ENCODE results near the gene SCUBE2. TPM values are rescaled to one million over a fixed set of nuclear protein-coding genes. Genes with fewer than 3 reads are reported as not detected.

Gene SCUBE2
- polyA plus RNA-seq, 2 of the 4 experiments (the other 2 are of a cell fraction), result 0.49 to 0.63 TPM

- no peak overlapping the region for H3K4me3 ChIP-seq
- H3K9me3 ChIP-seq, result no peaks in the 10 kb centered on the region
- peak in 1 of 2 experiments; percentile 34; a peak in 1 of 6 replicates for ATAC-seq
- no peak for TF ChIP-seq ZFP36 (IDR thresholded peaks at IDR 0.05; ENCODE audit: borderline replicate concordance, partially characterized antibody)
- TF ChIP-seq RCOR1 (IDR thresholded peaks at IDR 0.05; ENCODE audit: low read depth, low read length), result no peak
- TF ChIP-seq BHLHE40 (IDR thresholded peaks at IDR 0.05; ENCODE audit: low read depth, low read length), result no peak
- no peak for TF ChIP-seq RNF2 (IDR thresholded peaks at IDR 0.05; ENCODE audit: borderline replicate concordance, low read depth)
- no peak for TF ChIP-seq TFCP2L1 (CRISPR knock-in tag; IDR thresholded peaks at IDR 0.05)
- TF ChIP-seq ESRRA (IDR thresholded peaks at IDR 0.05; ENCODE audit: borderline replicate concordance, low read length), result no peak
- TF ChIP-seq MYC (IDR thresholded peaks at IDR 0.05; ENCODE audit: borderline replicate concordance, low read length), result no peak
- TF ChIP-seq ELK1 (IDR thresholded peaks at IDR 0.05; ENCODE audit: low read depth, low read length), result no peak
- TF ChIP-seq RARB (CRISPR knock-in tag; IDR thresholded peaks at IDR 0.05), result no peak
- TF ChIP-seq BCL3 (IDR thresholded peaks at IDR 0.05), result no peak
- TF ChIP-seq NFE2L2 (conservative IDR thresholded peaks at IDR 0.05; ENCODE audit: low read length), result no peak
- no peak for TF ChIP-seq KDM1A (IDR thresholded peaks at IDR 0.05; ENCODE audit: low read depth)
- H3K27ac ChIP-seq, result no peak overlapping the region
- ChIA-PET CTCF (interaction anchor here (1.1 to 2.7 kb wide), 3 partner anchors 39 to 118 kb away, joined by 3 to 8 read pairs (median 4); no protein-coding TSS in a partner anchor), POLR2A (no interaction called here)
- H3K4me2 ChIP-seq, result no peak overlapping the region
- no peak for DNase-seq (ENCODE audit: low read depth in 1 of 2, low spot score in 1 of 2)
- H3K4me1 ChIP-seq, result no peaks in the 10 kb centered on the region; the same call in 2 of the 3 replicates
- WGBS (ENCODE audit: missing lambda C conversion rate), result 93% methylated on average over 5 of the region's 5 CpGs
- no peak for FAIRE-seq
Observed at GRCh38 chr11:9132203-9132878, 40.9 kb upstream of the SCUBE2 start.

- TF ChIP-seq RFX5 (IDR thresholded peaks at IDR 0.05) (no peak), POLR2AphosphoS2 (conservative IDR thresholded peaks at IDR 0.05; ENCODE audit: low read length) (no peak), JUNB (IDR thresholded peaks at IDR 0.05) (no peak), PBX3 (IDR thresholded peaks at IDR 0.05) (no peak), CTCF (IDR thresholded peaks at IDR 0.05) (no peak), POLR2A (IDR thresholded peaks at IDR 0.05; ENCODE audit: low read length) (no peak), NFE2L2 (conservative IDR thresholded peaks at IDR 0.05; ENCODE audit: low read length) (no peak), MAX (IDR thresholded peaks at IDR 0.05) (no peak), ATOH8 (CRISPR knock-in tag; IDR thresholded peaks at IDR 0.05; ENCODE audit: low read depth) (no peak), ELK1 (IDR thresholded peaks at IDR 0.05; ENCODE audit: low read depth, low read length) (no peak), E2F6 (IDR thresholded peaks at IDR 0.05; ENCODE audit: borderline replicate concordance, low read depth) (no peak), CEBPB (IDR thresholded peaks at IDR 0.05) (no peak), ZSCAN20 (CRISPR knock-in tag; IDR thresholded peaks at IDR 0.05) (no peak), SMC3 (IDR thresholded peaks at IDR 0.05) (no peak), BHLHE40 (IDR thresholded peaks at IDR 0.05; ENCODE audit: low read depth, low read length) (no peak), FOSB (CRISPR knock-in tag; IDR thresholded peaks at IDR 0.05) (no peak)
- ChIA-PET CTCF (interaction anchor here (0.9 to 1.3 kb wide), 3 partner anchors 8 to 115 kb away, joined by 3 to 8 read pairs (median 3); no protein-coding TSS in a partner anchor), POLR2A (no interaction called here)
- Histone ChIP-seq H3K4me3 (no peak overlapping the region), H3K4me2 (no peak overlapping the region), H3K4me1 (no peaks in the 10 kb centered on the region), H3K27ac (no peak overlapping the region), H3K9me3 (no peaks in the 10 kb centered on the region)
- WGBS (ENCODE audit: missing lambda C conversion rate), result 90% methylated on average over 1 of the region's 1 CpG
- FAIRE-seq, result no peak
- DNase-seq (ENCODE audit: low read depth in 1 of 2, low spot score in 1 of 2), result no peak
- ATAC-seq, result peak; percentile 40 to 47; a peak in 3 of 6 replicates
Observed at GRCh38 chr11:9130297-9130696, 38.9 kb upstream of the SCUBE2 start.

All from A549 (cell line).